HG03066 (cell line): ENCODE measurements around the gene MEN1.

Source experiments
- ATAC-seq: cut with Tn5 transposase; IDR thresholded peaks from one replicate; pipeline ENCODE4 v1.9.1; 2021; ENCODE audit warnings: low read depth; ENCODE audit not compliant: unreplicated experiment

The MEN1 gene

GRCh38 chr11:64788321-64789215 is 21.8 kb downstream of the MEN1 start:
- no peak for ATAC-seq

- no peak for ATAC-seq
Observed at GRCh38 chr11:64787526-64788320, 22.6 kb downstream of the MEN1 start.

- ATAC-seq = no peak
Observed at GRCh38 chr11:64786308-64786707, 24.0 kb downstream of the MEN1 start.

- ATAC-seq = no peak
Observed at GRCh38 chr11:64784813-64785581, 25.4 kb downstream of the MEN1 start.

- peak; percentile 82 for ATAC-seq
Observed at GRCh38 chr11:64778473-64779298, 31.7 kb downstream of the MEN1 start, which contains the start of gene SF1. TSS of gene SF1 (minus strand) at chr11:64778542. CDS start at chr11:64778392, 150 bp downstream.

GRCh38 chr11:64778223-64778472 is 32.2 kb downstream of the MEN1 start:
- peak; percentile 9 for ATAC-seq

GRCh38 chr11:64777449-64778222 is 32.7 kb downstream of the MEN1 start:
- peak; percentile 13 for ATAC-seq

GRCh38 chr11:64776875-64777274 is 33.5 kb downstream of the MEN1 start:
- no peak for ATAC-seq

- no peak for ATAC-seq
Observed at GRCh38 chr11:64776425-64776824, 33.9 kb downstream of the MEN1 start.

GRCh38 chr11:64774144-64774543 is 36.2 kb downstream of the MEN1 start:
- ATAC-seq = no peak

- no peak for ATAC-seq
Observed at GRCh38 chr11:64772303-64773018, 37.9 kb downstream of the MEN1 start.

GRCh38 chr11:64771861-64772260 is 38.5 kb downstream of the MEN1 start:
- no peak for ATAC-seq

GRCh38 chr11:64770120-64770519 is 40.2 kb downstream of the MEN1 start:
- no peak for ATAC-seq

GRCh38 chr11:64769283-64769682 is 41.1 kb downstream of the MEN1 start:
- ATAC-seq = no peak

- no peak for ATAC-seq
Observed at GRCh38 chr11:64768300-64768694, 42.1 kb downstream of the MEN1 start.

- no peak for ATAC-seq
Observed at GRCh38 chr11:64767344-64768299, 42.7 kb downstream of the MEN1 start.

GRCh38 chr11:64766881-64767280 is 43.5 kb downstream of the MEN1 start:
- ATAC-seq = no peak
